ENCODE results near the gene AGXT.

DNA sequence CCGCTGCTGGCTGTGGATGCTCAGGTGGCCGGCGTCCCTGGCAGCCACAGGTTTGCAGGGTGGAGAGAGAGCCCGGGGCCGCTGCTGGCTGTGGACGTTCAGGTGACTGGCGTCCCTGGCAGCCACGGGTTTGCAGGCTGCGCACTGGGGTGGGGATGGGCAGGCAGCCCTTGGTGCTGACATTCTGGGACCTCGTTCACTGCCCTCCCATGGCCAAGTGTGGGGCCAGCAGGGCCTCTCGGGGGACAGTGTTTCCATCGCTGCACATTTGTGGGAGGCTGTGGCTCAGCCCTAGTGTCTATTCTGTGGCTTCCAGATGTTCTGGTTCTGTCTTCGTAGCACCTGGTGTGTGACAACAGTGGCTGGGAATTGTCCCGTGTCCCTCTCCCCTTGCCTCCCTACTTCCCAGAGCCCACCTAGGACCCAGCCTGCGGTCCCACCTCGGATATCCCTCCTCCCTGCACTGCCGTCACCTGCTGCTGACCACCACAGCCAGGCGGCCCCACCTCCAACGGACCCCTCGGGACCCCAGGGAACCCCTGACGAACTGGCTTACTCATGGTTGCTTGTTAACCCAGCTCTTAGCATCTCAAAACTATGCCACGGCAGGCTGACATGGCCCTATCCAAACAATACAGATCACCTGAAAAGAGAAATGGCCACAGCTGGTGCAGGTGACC lies 38.4 kb downstream of the AGXT start:
- TF ChIP-seq CTCF (IDR thresholded peaks at IDR 0.05; ENCODE audit: low read depth, low read length): no peak
- TF ChIP-seq EZH2phosphoT487 (IDR thresholded peaks at IDR 0.05; ENCODE audit: low read depth): no peak
